Measurements from ENCODE around the gene MTMR6.

GRCh38 chr13:25302121-25302520 is 14.8 kb upstream of the MTMR6 start:
- TF ChIP-seq EZH2phosphoT487 (IDR thresholded peaks at IDR 0.05; ENCODE audit: borderline replicate concordance, low read depth), result no peak
- TF ChIP-seq, protein P1, sequence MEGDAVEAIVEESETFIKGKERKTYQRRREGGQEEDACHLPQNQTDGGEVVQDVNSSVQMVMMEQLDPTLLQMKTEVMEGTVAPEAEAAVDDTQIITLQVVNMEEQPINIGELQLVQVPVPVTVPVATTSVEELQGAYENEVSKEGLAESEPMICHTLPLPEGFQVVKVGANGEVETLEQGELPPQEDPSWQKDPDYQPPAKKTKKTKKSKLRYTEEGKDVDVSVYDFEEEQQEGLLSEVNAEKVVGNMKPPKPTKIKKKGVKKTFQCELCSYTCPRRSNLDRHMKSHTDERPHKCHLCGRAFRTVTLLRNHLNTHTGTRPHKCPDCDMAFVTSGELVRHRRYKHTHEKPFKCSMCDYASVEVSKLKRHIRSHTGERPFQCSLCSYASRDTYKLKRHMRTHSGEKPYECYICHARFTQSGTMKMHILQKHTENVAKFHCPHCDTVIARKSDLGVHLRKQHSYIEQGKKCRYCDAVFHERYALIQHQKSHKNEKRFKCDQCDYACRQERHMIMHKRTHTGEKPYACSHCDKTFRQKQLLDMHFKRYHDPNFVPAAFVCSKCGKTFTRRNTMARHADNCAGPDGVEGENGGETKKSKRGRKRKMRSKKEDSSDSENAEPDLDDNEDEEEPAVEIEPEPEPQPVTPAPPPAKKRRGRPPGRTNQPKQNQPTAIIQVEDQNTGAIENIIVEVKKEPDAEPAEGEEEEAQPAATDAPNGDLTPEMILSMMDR (IDR thresholded peaks at IDR 0.05), result no peak
- TF ChIP-seq SIN3A (IDR thresholded peaks at IDR 0.05; ENCODE audit: borderline replicate concordance, low read depth, low read length), result no peak

Measured in SK-N-SH (cell line).